ENCODE results near the gene ZNF784.

Gene ZNF784, protein sequence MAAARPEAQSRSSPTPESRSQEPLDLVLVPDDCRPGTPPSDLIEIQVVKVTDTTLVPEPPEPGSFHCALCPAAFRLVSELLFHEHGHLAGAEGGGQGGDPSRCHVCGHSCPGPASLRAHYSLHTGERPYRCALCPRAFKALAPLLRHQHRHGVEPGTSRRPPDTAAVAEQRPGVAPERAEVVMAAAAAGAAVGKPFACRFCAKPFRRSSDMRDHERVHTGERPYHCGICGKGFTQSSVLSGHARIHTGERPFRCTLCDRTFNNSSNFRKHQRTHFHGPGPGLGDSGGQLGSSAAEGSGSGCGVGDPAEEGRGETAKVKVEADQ

DNA sequence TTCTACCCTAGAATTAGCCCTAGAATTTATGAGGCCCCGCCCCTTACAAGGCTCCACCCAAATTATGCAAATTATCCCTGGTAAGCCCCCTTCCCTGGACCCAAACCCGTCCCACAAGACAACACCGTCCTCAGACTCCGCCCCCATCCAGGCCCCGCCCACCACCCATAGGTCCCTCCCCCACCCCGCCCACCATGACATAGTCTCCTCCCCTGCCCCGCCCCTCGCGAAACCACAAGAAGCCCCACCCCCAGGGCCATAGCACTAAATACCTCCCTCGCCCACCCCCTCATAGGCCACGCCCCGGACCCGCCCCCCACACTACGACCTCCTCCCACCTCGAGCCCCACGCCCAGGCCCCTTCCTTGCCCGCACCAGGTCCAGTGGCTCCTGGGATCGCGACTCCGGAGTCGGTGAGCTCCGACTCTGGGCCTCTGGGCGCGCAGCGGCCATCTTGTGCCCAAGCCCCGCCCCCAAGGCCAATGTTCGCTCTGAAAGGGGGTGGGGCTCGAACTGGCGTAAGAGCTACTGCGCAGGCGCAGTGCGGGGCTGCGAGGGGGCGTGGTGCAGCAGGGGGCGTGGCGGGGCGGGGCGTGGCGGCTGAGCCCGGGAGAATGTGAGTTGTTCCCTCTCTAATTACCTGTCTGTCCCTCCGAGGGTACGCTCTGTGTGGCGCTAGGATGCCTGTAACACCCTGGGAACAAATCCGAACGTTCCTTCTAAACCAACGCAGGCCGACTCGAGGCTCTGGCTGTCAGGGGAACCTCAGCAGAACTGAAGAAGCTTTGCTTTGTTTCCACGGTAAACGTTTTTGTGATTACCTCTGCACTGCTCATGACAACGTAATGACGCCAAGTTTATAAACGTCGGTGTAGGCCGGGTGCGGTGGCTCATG is at the start of gene ZNF784:
Gene ZNF784 (minus strand): TSS at position 458 of the 895 bp plus-strand sequence. CDS start 5 bp downstream, at position 453.
- in situ Hi-C loops (cut with MboI; ENCODE audit: low pct_unique_long_range_greater_than_20kb, low sequenced_read_pairs), result no loop called here

DNA sequence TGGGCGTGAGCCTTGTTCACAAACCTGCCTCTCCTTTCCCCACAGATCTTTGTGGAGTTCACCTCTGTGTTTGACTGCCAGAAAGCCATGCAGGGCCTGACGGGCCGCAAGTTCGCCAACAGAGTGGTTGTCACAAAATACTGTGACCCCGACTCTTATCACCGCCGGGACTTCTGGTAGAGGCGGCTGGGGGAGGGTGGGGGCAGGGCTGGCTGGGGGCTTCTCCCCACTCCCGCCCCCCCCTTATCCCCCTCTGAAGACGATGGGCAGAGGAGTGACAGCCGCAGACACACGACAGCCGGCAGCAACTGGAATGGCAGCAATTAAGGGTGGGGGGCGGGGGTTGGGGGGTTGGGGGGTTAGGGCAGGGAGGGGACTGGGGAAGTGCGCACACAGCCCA is 49.5 kb upstream of the ZNF784 start:
- DNase-seq, result no peak
- in situ Hi-C loops (cut with MboI; ENCODE audit: low pct_unique_long_range_greater_than_20kb, low sequenced_read_pairs), result no loop called here

More for the DNA sequence above, at the start of gene ZNF784:
- peak; percentile 78 for DNase-seq

DNA sequence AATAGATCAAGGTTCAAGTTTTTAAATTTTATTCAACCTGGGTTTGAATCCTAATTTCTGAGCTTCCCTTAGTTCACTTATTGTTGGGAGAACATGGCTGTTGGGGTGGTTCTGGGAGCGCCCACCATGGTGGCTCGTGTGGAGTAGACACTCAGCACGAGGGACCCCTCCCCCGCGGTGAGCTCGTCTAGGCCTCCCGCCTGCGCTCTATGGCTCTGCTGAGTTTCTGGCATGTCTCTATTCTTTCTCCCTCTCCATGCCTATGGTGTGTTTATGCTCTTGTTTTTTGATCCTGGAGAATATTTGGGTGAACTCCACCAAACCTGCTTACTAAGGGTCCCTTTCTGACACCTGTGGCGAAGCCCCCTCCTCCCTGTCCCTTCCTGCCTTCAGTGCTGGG is 49.1 kb upstream of the ZNF784 start:
- in situ Hi-C loops (cut with MboI; ENCODE audit: low pct_unique_long_range_greater_than_20kb, low sequenced_read_pairs), result no loop called here
- no peak for DNase-seq

DNA sequence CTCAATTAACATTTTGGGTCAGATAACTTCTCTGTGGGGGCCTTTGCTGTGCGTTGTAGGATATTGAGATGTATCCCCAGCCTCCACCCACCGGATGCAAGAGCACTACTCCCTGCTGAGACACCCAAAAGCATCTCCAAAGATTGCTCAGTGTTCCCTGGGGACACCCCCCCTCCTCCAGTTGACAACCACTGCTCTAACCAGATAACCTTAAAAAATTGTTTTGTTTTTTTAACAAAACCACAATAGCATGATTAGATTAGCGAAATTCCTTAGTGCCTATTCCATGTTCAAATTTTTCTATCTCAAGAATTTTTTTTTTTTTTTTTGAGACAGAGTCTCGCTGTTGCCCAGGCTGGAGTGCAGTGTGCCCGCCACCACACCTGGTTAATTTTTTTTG is 48.1 kb upstream of the ZNF784 start:
- in situ Hi-C loops (cut with MboI; ENCODE audit: low pct_unique_long_range_greater_than_20kb, low sequenced_read_pairs), result no loop called here
- no peak for DNase-seq

DNA sequence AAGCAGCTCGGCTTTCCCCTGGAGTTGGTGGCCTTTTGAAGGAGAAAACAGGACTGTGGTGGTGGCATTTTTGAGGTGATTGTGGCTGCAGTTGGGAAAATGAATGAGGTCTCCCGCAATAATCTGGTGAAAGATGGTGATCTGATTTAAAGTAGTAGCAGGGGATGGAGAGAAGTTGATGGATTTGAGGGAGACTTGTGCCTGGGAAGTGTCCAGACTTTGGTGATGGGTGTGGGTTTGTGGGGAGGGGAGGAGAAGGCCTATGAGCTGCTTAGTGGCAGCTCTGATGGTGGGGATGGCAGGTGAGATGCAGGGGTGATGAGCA is 46.6 kb upstream of the ZNF784 start:
- DNase-seq, result no peak
- in situ Hi-C loops (cut with MboI; ENCODE audit: low pct_unique_long_range_greater_than_20kb, low sequenced_read_pairs), result no loop called here

DNA sequence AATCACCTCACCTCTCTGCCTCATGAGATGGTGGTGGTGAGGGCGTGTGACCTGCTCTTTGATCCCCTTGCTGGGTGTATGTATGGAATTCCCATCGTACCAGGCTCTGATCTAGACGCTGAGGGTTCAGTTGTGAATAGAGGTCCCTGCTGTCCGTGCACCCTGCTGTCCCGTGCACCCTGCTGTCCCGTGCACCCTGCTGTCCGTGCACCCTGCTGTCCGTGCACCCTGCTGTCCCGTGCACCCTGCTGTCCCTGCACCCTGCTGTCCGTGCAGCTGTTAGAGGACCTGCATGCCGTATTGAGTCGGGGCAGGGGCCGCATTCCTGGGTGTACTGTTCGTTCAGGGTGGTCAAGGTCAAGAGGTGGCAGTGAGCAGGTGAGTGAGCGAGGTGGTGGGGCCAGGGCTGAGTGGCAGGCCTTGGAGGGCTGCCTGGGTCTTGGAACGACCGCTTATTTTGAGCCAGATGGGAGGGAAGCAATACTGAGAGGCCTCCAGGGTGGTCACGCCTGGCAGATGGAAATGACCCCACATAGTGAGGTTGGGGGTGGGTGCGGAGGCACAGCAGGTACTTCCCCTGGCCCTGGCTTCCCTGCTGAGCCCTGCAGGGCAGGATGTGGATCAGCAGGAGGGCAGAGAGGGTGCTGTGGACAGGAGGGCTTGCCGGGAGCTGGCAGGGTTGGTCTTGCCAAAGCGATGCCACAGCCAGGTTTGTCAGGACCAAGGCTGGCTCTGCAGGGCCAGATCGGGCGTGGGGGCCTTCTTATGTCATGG is 46.1 kb upstream of the ZNF784 start:
- no peak for DNase-seq
- in situ Hi-C loops (cut with MboI; ENCODE audit: low pct_unique_long_range_greater_than_20kb, low sequenced_read_pairs), result no loop called here

DNA sequence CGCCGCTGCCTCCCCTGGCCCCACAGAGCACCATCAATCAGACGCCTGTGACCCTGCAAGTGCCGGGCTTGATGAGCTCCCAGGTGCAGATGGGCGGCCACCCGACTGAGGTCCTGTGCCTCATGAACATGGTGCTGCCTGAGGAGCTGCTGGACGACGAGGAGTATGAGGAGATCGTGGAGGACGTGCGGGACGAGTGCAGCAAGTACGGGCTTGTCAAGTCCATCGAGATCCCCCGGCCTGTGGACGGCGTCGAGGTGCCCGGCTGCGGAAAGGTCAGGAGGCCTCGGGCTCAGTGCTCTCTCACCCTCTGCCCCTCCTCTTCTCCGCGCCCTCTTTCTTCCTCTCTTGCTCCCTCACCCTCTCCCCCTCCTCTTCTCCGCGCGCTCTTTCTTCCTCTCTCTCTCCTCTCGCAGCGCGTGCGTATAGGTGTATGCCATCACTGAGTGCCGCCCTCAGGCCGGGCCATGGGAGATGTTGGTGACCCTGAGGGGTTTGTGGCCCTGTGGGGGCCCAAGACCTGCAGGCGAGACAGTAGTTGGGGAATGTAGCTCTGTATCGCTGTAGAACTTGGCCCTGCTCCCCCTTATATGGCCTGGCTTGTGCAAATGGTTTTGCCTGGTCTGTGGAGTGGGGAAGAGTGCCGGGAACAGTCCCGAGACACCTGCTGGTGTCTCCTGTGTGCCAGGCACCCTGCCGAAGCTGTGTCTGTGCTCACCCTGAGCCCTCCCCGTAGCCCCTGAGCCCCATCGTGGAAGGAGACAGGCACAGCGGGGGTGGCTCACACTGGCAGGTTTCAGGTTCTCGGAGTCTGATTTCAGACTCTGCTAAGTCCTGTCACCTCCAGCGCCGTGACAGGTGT is 45.3 kb upstream of the ZNF784 start:
- no peak for DNase-seq
- in situ Hi-C loops (cut with MboI; ENCODE audit: low pct_unique_long_range_greater_than_20kb, low sequenced_read_pairs), result no loop called here

DNA sequence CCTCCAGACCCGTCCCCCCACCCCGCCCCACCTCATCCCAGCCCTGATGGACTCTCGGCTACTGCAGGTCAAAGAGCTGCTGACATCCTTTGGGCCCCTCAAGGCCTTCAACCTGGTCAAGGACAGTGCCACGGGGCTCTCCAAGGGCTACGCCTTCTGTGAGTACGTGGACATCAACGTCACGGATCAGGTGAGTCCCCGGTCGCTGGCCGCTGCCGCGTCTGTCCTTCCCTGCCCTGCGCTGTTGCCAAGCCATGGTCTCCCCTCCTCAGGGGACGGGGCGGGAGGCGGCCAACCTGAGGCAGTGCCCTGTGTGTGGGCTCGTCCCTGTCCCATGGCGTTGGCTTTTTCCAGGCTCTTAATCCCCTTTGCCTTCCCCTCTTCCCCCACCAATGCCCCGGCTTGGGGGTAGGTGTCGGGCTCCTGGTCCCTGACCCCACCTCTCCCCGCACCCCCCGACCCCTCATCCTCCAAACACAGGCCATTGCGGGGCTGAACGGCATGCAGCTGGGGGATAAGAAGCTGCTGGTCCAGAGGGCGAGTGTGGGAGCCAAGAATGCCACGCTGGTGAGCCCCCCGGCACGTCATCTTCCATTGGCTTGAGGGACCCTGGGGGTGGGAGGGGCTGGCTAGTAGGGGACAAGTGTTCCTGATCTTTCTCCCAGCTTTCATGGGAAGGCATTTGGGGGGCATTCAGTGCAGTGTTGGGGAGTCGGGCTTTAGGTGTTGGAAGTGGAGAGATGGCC is 44.4 kb upstream of the ZNF784 start:
- DNase-seq, result no peak
- in situ Hi-C loops (cut with MboI; ENCODE audit: low pct_unique_long_range_greater_than_20kb, low sequenced_read_pairs), result no loop called here

DNA sequence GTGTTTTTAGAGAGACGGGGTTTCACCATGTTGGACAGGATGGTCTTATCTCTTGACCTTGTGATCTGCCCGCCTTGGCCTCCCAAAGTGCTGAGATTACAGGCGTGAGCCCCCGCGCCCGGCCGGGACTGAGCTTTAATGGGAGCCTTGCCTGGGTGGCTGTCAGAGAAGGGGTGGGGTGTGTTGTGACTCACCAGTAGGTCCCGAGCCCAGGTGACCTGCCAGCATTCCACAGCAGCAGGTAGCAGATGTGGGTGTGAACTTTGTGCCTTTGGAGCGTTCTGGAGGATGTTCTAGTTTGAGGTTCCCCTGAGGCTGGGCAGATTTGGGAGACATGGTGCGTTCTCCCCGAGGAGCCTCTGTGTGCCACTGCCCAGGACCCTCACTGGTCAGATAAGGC is 43.6 kb upstream of the ZNF784 start:
- DNase-seq, result no peak
- in situ Hi-C loops (cut with MboI; ENCODE audit: low pct_unique_long_range_greater_than_20kb, low sequenced_read_pairs), result no loop called here

DNA sequence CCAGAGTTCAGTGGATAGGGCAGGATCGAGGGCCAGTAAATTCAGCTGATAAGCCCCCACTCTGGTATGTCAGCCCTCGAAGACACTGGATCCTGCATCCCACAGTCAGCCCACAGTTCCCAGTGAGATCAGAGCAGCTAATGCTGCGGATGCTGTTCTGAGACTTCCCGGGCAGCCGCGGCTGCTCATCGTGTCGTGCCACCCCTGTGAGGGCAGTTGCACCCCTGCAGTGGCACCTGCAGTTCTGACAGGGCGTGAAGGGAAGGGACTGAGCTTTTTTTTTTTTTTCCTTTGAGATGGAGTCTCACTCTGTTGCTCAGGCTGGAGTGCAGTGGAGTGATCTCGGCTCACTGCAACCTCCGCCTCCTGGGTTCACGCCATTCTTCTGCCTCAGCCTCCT is 43.1 kb upstream of the ZNF784 start:
- in situ Hi-C loops (cut with MboI; ENCODE audit: low pct_unique_long_range_greater_than_20kb, low sequenced_read_pairs), result no loop called here
- no peak for DNase-seq

DNA sequence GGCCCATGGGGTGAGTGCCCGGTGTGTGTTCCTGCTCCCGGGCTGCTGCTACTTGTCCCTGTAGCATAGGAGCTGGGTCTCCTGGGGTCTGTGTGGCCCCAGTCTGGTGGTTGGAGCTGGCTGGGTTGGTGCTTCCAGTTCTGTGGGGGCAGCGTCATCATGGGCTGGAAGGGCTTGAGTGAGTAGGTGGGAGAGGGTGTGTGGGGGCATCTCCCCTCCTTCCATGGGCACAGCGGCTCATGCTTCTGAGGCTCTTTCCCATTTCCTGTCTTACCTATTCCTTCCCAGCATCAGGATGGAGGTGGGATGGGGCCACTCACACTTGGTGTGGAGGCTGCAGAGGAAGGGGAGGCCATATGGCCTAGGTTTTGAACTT is 42.6 kb upstream of the ZNF784 start:
- in situ Hi-C loops (cut with MboI; ENCODE audit: low pct_unique_long_range_greater_than_20kb, low sequenced_read_pairs), result no loop called here
- DNase-seq, result no peak

DNA sequence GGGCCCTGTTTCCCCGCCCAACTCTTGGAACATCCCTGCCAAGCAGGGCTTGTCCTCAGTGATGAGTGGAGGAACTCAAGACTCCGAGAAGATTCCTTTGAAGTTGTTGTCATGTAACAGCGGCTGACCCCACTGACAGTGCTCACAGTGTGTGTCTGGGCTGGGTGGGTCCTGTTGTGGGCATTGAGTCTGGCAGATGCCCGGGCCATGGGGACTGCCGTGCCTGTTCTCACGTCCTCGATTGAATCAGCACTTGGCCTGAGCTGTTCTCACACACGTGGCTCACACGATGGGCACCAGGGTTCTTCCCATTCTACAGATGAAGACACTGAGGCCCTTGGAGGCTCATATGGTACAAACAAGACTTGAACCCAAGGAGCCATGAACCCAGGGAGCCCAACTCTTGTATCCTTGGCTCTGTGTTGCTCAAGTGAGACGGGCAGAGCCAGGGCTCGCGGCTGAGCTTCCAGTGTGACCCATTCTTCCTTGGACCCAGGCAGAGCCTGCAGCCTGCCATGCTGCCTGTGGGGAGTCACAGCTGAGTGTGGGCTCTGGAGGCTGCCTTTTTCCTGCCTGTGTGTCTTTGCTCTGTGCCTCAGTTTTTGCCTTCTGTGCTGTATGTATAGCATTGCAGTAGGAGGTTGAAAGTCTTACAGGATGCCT is 42.1 kb upstream of the ZNF784 start:
- DNase-seq, result no peak
- in situ Hi-C loops (cut with MboI; ENCODE audit: low pct_unique_long_range_greater_than_20kb, low sequenced_read_pairs), result no loop called here

DNA sequence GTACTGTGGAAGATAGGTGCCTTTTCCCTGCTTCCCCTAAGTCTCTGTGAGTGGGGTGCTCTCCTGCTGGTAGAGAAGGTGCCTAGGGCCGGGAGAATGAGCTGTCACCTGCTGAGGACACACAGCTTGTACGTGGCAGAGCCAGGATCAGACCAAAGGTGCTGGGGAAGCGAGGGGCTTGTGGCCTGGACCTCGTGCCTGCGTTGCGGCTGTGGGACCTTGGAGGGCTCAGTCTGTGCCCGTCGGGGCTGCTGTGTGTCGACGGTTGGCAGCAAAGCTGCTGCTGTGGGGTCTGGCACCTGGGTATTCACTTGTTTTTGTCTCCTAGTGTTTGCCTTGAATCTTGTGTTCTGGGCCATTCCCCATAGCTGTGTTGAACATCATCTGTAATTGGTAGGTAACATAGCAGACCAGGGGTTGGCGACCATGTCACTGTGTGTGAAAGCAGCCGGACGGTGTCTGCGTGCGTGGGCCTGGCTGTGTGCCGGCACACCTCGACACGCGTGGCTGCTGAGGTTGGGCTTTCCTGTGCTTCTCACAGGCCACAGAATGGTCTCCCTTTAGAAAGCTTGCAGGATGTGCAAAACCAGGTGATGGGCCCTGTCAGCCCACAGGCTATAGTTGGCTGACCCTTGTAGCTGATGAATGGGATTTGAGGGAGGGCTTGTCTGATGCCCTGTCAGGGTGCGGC is 39.6 kb upstream of the ZNF784 start:
- in situ Hi-C loops (cut with MboI; ENCODE audit: low pct_unique_long_range_greater_than_20kb, low sequenced_read_pairs), result no loop called here
- no peak for DNase-seq

DNA sequence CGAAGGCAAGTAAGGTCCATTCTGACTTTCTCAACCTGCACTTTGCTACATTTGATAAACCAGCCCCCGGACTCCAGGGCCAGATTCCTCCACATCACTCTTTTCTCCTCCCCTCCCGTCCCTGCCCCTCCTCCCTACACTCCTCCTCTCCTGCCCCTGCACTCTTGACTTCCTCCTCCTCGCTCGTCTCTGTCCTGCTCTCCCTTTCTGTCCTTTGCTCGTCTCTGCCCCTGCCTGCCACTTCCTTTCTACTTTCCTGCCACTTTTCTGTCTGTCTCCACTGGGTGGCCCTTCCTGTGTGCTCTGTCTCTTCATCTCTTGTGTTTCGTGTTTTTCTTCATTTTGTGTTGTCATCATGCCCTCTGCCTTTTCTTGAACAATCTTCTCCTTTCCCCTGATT is 37.5 kb upstream of the ZNF784 start:
- in situ Hi-C loops (cut with MboI; ENCODE audit: low pct_unique_long_range_greater_than_20kb, low sequenced_read_pairs), result no loop called here
- DNase-seq, result no peak

DNA sequence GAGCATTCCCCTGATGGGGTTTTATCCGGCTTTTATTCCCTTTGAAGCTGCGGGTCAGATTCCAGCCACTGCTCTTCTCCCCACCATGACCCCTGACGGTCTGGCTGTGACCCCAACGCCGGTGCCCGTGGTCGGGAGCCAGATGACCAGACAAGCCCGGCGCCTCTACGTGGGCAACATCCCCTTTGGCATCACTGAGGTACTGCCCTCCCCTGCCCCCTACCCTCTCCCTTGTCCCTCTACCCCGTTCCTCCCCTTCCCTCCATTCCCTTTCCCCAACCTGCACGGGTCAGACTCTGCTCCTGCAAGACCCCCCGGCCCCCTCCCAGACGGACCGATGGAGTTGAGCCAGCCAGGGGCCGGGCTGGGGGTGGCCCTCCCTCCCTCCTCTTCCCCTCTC is 36.6 kb upstream of the ZNF784 start:
- in situ Hi-C loops (cut with MboI; ENCODE audit: low pct_unique_long_range_greater_than_20kb, low sequenced_read_pairs), result no loop called here
- no peak for DNase-seq

DNA sequence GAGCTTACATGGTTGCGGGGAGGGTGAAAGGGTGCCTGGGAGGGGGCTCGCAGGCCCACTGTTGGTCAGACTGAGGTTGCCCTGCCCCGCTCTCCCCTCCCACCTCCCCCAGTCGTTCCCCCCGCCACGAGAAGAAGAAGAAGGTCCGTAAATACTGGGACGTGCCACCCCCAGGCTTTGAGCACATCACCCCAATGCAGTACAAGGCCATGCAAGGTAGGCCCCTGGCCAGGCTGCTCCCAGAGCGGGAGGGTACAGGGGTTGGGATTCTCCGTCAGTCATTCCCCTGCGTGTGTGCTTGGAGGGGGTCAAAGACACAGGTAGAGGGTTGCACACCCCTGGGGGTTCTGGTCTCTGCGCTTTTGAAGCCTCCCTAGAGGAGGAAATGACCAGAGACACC is 36.0 kb upstream of the ZNF784 start:
- in situ Hi-C loops (cut with MboI; ENCODE audit: low pct_unique_long_range_greater_than_20kb, low sequenced_read_pairs), result no loop called here
- no peak for DNase-seq

DNA sequence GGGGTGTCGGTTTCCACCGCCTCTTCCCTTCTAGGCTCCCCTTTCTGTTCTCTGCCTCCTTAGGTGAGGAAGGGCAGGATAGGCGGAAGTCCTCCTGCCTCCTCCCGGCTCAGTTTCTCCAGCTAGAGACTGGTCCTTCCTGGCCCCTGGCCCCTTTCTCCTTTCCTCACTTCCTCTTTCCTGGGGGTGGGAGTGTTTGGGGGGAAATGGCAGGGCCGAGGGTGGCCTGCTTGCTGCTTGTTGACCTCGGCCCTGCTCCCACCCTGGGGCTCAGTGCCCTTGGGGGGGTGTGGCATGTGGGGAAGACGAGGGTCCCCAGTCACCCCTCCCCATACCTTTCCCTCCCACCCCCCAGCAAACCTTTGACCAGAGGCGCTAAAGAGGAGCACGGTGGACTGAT is 35.5 kb upstream of the ZNF784 start:
- in situ Hi-C loops (cut with MboI; ENCODE audit: low pct_unique_long_range_greater_than_20kb, low sequenced_read_pairs), result no loop called here
- DNase-seq, result no peak
